ENCODE data around the gene MT1M. TPM values are rescaled to one million over a fixed set of nuclear protein-coding genes. Genes with fewer than 3 reads are reported as not detected.
"Not testable (repeated sequence)": the region's sequence is repeated elsewhere in the genome, so short reads cannot be mapped to it uniquely, and the experiment has no call there.

MT1M gene
- total RNA-seq, 1 experiment from 2014 or later, result not detected

GRCh38 chr16:56620339-56620897 is 12.0 kb upstream of the MT1M start:
- Histone ChIP-seq H3K9me2 (replicated peaks; ENCODE audit: insufficient read depth, low read length) (no peaks in the 10 kb centered on the region), H4K20me1 (ENCODE audit: insufficient read depth, low read depth, low read length) (no peaks in the 10 kb centered on the region), H3K4me2 (ENCODE audit: low read depth, low read length, poor library complexity, severe bottlenecking) (no peak overlapping the region), H3K9ac (ENCODE audit: low read length) (no peak overlapping the region), H3K4me1 (ENCODE audit: low read length) (peaks cover 32% of the 10 kb centered on the region), H2AFZ (ENCODE audit: low read length) (no peak overlapping the region), H3K4me3 (ENCODE audit: low read length) (no peak overlapping the region), H3K36me3 (ENCODE audit: insufficient read depth, low read length) (no peaks in the 10 kb centered on the region), H3K27me3 (ENCODE audit: low read length) (no peaks in the 10 kb centered on the region), H3K79me2 (ENCODE audit: low read length) (no peaks in the 10 kb centered on the region), H3K9me3 (ENCODE audit: low read length) (no peaks in the 10 kb centered on the region), H3K27ac (ENCODE audit: low read length) (no peak overlapping the region)
- DNase-seq, result no peak

- H3K9me2 ChIP-seq (replicated peaks; ENCODE audit: insufficient read depth, low read length); H3K4me2 ChIP-seq (ENCODE audit: low read depth, low read length, poor library complexity, severe bottlenecking); H3K79me2 ChIP-seq (ENCODE audit: low read length); H4K20me1 ChIP-seq (ENCODE audit: insufficient read depth, low read depth, low read length); H2AFZ ChIP-seq (ENCODE audit: low read length); H3K27ac ChIP-seq (ENCODE audit: low read length); H3K9ac ChIP-seq (ENCODE audit: low read length); H3K36me3 ChIP-seq (ENCODE audit: insufficient read depth, low read length); H3K9me3 ChIP-seq (ENCODE audit: low read length); H3K27me3 ChIP-seq (ENCODE audit: low read length); DNase-seq; H3K4me3 ChIP-seq (ENCODE audit: low read length): not testable (repeated sequence)
- peaks cover 32% of the 10 kb centered on the region for H3K4me1 ChIP-seq (ENCODE audit: low read length)
Observed at GRCh38 chr16:56621665-56622445, 10.6 kb upstream of the MT1M start.

GRCh38 chr16:56623184-56623583 is 9.3 kb upstream of the MT1M start:
- DNase-seq; H4K20me1 ChIP-seq (ENCODE audit: insufficient read depth, low read depth, low read length): not testable (repeated sequence)

GRCh38 chr16:56623637-56624036 is 8.8 kb upstream of the MT1M start:
- H3K4me3 ChIP-seq (ENCODE audit: low read length), result no peak overlapping the region
- no peak overlapping the region for H3K27ac ChIP-seq (ENCODE audit: low read length)
- no peaks in the 10 kb centered on the region for H3K79me2 ChIP-seq (ENCODE audit: low read length)
- peak overlapping the region; percentile 49 for H3K4me2 ChIP-seq (ENCODE audit: low read depth, low read length, poor library complexity, severe bottlenecking)
- peaks cover 32% of the 10 kb centered on the region for H3K4me1 ChIP-seq (ENCODE audit: low read length)
- no peak for DNase-seq
- no peaks in the 10 kb centered on the region for H3K9me2 ChIP-seq (replicated peaks; ENCODE audit: insufficient read depth, low read length)
- H3K9ac ChIP-seq (ENCODE audit: low read length), result no peak overlapping the region
- no peaks in the 10 kb centered on the region for H4K20me1 ChIP-seq (ENCODE audit: insufficient read depth, low read depth, low read length)
- H3K36me3 ChIP-seq (ENCODE audit: insufficient read depth, low read length), result no peaks in the 10 kb centered on the region
- H3K9me3 ChIP-seq (ENCODE audit: low read length), result no peaks in the 10 kb centered on the region
- H3K27me3 ChIP-seq (ENCODE audit: low read length), result no peaks in the 10 kb centered on the region
- no peak overlapping the region for H2AFZ ChIP-seq (ENCODE audit: low read length)

More at GRCh38 chr16:56623184-56623583, 9.3 kb upstream of the MT1M start:
- not testable (repeated sequence) for H2AFZ ChIP-seq (ENCODE audit: low read length); H3K9me2 ChIP-seq (replicated peaks; ENCODE audit: insufficient read depth, low read length); H3K36me3 ChIP-seq (ENCODE audit: insufficient read depth, low read length); H3K27me3 ChIP-seq (ENCODE audit: low read length); H3K79me2 ChIP-seq (ENCODE audit: low read length); H3K9ac ChIP-seq (ENCODE audit: low read length); H3K27ac ChIP-seq (ENCODE audit: low read length); H3K9me3 ChIP-seq (ENCODE audit: low read length); H3K4me3 ChIP-seq (ENCODE audit: low read length)
- Histone ChIP-seq H3K4me2 (ENCODE audit: low read depth, low read length, poor library complexity, severe bottlenecking) (peak overlapping the region; percentile 49), H3K4me1 (ENCODE audit: low read length) (peaks cover 32% of the 10 kb centered on the region)

GRCh38 chr16:56625140-56625942 is 7.1 kb upstream of the MT1M start, which contains the start of gene MT1E:
TSS of gene MT1E (plus strand) at chr16:56625781. CDS start at chr16:56625852, 71 bp downstream.
- Histone ChIP-seq H3K4me2 (ENCODE audit: low read depth, low read length, poor library complexity, severe bottlenecking) (no peak within 1 kb of the TSS), H3K36me3 (ENCODE audit: insufficient read depth, low read length) (no peaks in the 10 kb centered on the region), H3K4me1 (ENCODE audit: low read length) (peaks cover 44% of the 10 kb centered on the region), H3K4me3 (ENCODE audit: low read length) (no peak within 1 kb of the TSS), H2AFZ (ENCODE audit: low read length) (no peak within 1 kb of the TSS), H4K20me1 (ENCODE audit: insufficient read depth, low read depth, low read length) (no peaks in the 10 kb centered on the region), H3K9ac (ENCODE audit: low read length) (no peak within 1 kb of the TSS), H3K9me2 (replicated peaks; ENCODE audit: insufficient read depth, low read length) (no peaks in the 10 kb centered on the region), H3K27ac (ENCODE audit: low read length) (no peak within 1 kb of the TSS), H3K79me2 (ENCODE audit: low read length) (no peaks in the 10 kb centered on the region), H3K27me3 (ENCODE audit: low read length) (no peaks in the 10 kb centered on the region), H3K9me3 (ENCODE audit: low read length) (no peaks in the 10 kb centered on the region)
- no peak for DNase-seq

- H3K27ac ChIP-seq (ENCODE audit: low read length), result no peak overlapping the region
- H3K4me3 ChIP-seq (ENCODE audit: low read length), result no peak overlapping the region
- peaks cover 44% of the 10 kb centered on the region for H3K4me1 ChIP-seq (ENCODE audit: low read length)
- H2AFZ ChIP-seq (ENCODE audit: low read length), result no peak overlapping the region
- H4K20me1 ChIP-seq (ENCODE audit: insufficient read depth, low read depth, low read length), result no peaks in the 10 kb centered on the region
- no peak overlapping the region for H3K9ac ChIP-seq (ENCODE audit: low read length)
- H3K9me2 ChIP-seq (replicated peaks; ENCODE audit: insufficient read depth, low read length), result no peaks in the 10 kb centered on the region
- no peak for DNase-seq
- H3K36me3 ChIP-seq (ENCODE audit: insufficient read depth, low read length), result no peaks in the 10 kb centered on the region
- no peaks in the 10 kb centered on the region for H3K79me2 ChIP-seq (ENCODE audit: low read length)
- H3K27me3 ChIP-seq (ENCODE audit: low read length), result no peaks in the 10 kb centered on the region
- H3K9me3 ChIP-seq (ENCODE audit: low read length), result no peaks in the 10 kb centered on the region
- H3K4me2 ChIP-seq (ENCODE audit: low read depth, low read length, poor library complexity, severe bottlenecking), result no peak overlapping the region
Observed at GRCh38 chr16:56625943-56626654, 6.4 kb upstream of the MT1M start.

- H3K9ac ChIP-seq (ENCODE audit: low read length), result no peak overlapping the region
Observed at GRCh38 chr16:56626685-56627084, 5.8 kb upstream of the MT1M start.

More at GRCh38 chr16:56626685-56627084, 5.8 kb upstream of the MT1M start:
- H3K9me3 ChIP-seq (ENCODE audit: low read length), result no peaks in the 10 kb centered on the region
- H3K4me2 ChIP-seq (ENCODE audit: low read depth, low read length, poor library complexity, severe bottlenecking), result no peak overlapping the region
- H3K9me2 ChIP-seq (replicated peaks; ENCODE audit: insufficient read depth, low read length), result no peaks in the 10 kb centered on the region
- H3K27me3 ChIP-seq (ENCODE audit: low read length), result no peaks in the 10 kb centered on the region
- H3K79me2 ChIP-seq (ENCODE audit: low read length), result no peaks in the 10 kb centered on the region
- no peak for DNase-seq
- no peak overlapping the region for H3K27ac ChIP-seq (ENCODE audit: low read length)
- no peaks in the 10 kb centered on the region for H4K20me1 ChIP-seq (ENCODE audit: insufficient read depth, low read depth, low read length)
- no peak overlapping the region for H2AFZ ChIP-seq (ENCODE audit: low read length)
- H3K4me1 ChIP-seq (ENCODE audit: low read length), result peaks cover 38% of the 10 kb centered on the region
- no peaks in the 10 kb centered on the region for H3K36me3 ChIP-seq (ENCODE audit: insufficient read depth, low read length)
- H3K4me3 ChIP-seq (ENCODE audit: low read length), result no peak overlapping the region
